GM12878 (cell line): Measurements from ENCODE around the gene MARCHF6. TPM values are rescaled to one million over a fixed set of nuclear protein-coding genes. Genes with fewer than 3 reads are reported as not detected.
A peak's percentile ranks its signal among the peaks of the same experiment; 100 is the strongest.

ENCODE experiments used
- BCLAF1 ChIP-seq: fragments of 450-650 bp; IDR thresholded peaks from 2 replicates; pipeline ENCODE4 v1.6.1; 2017; ENCODE audit warnings: antibody characterized with exemption, mild to moderate bottlenecking, moderate library complexity
- CHD4 ChIP-seq: fragments of 200-600 bp; sonication (generic); IDR thresholded peaks from 2 replicates; pipeline ENCODE4 v1.6.1; 2016; ENCODE audit warnings: mild to moderate bottlenecking
- ESRRA ChIP-seq: IDR thresholded peaks from 2 replicates; pipeline ENCODE4 v1.6.1; 2012; ENCODE audit warnings: mild to moderate bottlenecking, low read length, improper control_type of control experiment
- FOS ChIP-seq: IDR thresholded peaks from 3 replicates; pipeline ENCODE4 v1.6.1; 2011; ENCODE audit warnings: borderline replicate concordance; ENCODE audit not compliant: insufficient read length; ENCODE audit errors: extremely low read depth
- HDGF ChIP-seq: fragments of 450-650 bp; IDR thresholded peaks from 2 replicates; pipeline ENCODE4 v1.6.1; 2016; ENCODE audit warnings: antibody characterized with exemption
- IRF5 ChIP-seq: fragments of 450-650 bp; IDR thresholded peaks from 2 replicates; pipeline ENCODE4 v1.6.1; 2017; ENCODE audit warnings: borderline replicate concordance
- MEF2A ChIP-seq: IDR thresholded peaks from 2 replicates; pipeline ENCODE4 v1.6.1; 2011; ENCODE audit warnings: low read depth, mild to moderate bottlenecking, low read length, moderate library complexity; ENCODE audit not compliant: insufficient read depth
- MLLT1 ChIP-seq: fragments of 450-650 bp; IDR thresholded peaks from 2 replicates; pipeline ENCODE4 v1.6.1; 2016; ENCODE audit warnings: mild to moderate bottlenecking
- MYC ChIP-seq: IDR thresholded peaks from 2 replicates; pipeline ENCODE4 v1.6.1; 2011; ENCODE audit warnings: mild to moderate bottlenecking, low read length, moderate library complexity, inconsistent platforms; ENCODE audit not compliant: insufficient read depth, insufficient replicate concordance, insufficient read length, severe bottlenecking
- POLR2A ChIP-seq: IDR thresholded peaks from 2 replicates; pipeline ENCODE4 v1.6.1; 2011; ENCODE audit warnings: low read depth, mild to moderate bottlenecking, low read length
- POLR2AphosphoS5 ChIP-seq: IDR thresholded peaks from 2 replicates; pipeline ENCODE4 v1.6.1; 2011; ENCODE audit warnings: mild to moderate bottlenecking, low read length, inconsistent platforms
- SIX5 ChIP-seq: IDR thresholded peaks from 2 replicates; pipeline ENCODE4 v1.6.1; 2011; ENCODE audit warnings: mild to moderate bottlenecking, low read depth, low read length, moderate library complexity; ENCODE audit not compliant: severe bottlenecking
- SMC3 ChIP-seq: IDR thresholded peaks from 2 replicates; pipeline ENCODE4 v1.6.1; 2011; ENCODE audit warnings: low read length, improper control_type of control experiment, borderline replicate concordance
- STAT1 ChIP-seq: fragments of 450-650 bp; conservative IDR thresholded peaks from 2 replicates; pipeline ENCODE4 v1.6.1; 2014; ENCODE audit warnings: antibody characterized with exemption, mild to moderate bottlenecking
- USF2 ChIP-seq: IDR thresholded peaks from 2 replicates; pipeline ENCODE4 v1.6.1; 2011; ENCODE audit warnings: low read depth, low read length, improper control_type of control experiment, borderline replicate concordance
- ZBTB11 ChIP-seq: fragments of 450-650 bp; formaldehyde crosslinking; IDR thresholded peaks from 2 replicates; pipeline ENCODE4 v1.5.0; 2022; ENCODE audit warnings: mild to moderate bottlenecking, missing genetic modification characterization
- polyA plus RNA-seq, 11 experiments: library from polyadenylated mRNA; depleted of rRNA in 4 of 11; unstranded in 6 of 11; stranded (reverse) in 5 of 11; fragments of >200 nt; fragmentation: Nextera tagmentation in 4 of 11; fragmentation: Illumina TruSeq in 1 of 11; extraction: Ambion mirVana in 4 of 11; extraction: Trizol in 1 of 11; gene quantifications; 1 replicate in 1 of 11; 2 replicates in 10 of 11; pipeline versions ENCODE4 v1.2.1 to v1.2.3, GENCODE V29; 2011 to 2016; ENCODE audit warnings: inconsistent platforms in 2 of 11, missing spikeins in 2 of 11, low read depth in 1 of 11
- total RNA-seq, 4 experiments: library from RNA; depleted of rRNA in 3 of 4; stranded (reverse); fragments of >200 nt in 3 of 4; fragmentation: Illumina TruSeq in 1 of 4; extraction: Trizol in 1 of 4; gene quantifications; 2 replicates each; pipeline versions ENCODE4 v1.2.1 to v1.2.3, GENCODE V29; 2013 to 2021

MARCHF6 gene
- total and polyA plus RNA-seq, 10 of the 15 experiments (the other 5 are each of a cell fraction or from before 2014, with no cell fraction given): 39.1 to 172 (median 61.0) TPM

GRCh38 chr5:10353241-10354047 lies at the start of gene MARCHF6 (continued):
- no peak for TF ChIP-seq ZBTB11 (CRISPR knock-in tag)
- TF ChIP-seq SMC3: no peak
- peak; percentile 1; the same call in 1 of the 2 replicates for TF ChIP-seq MLLT1
- no peak for TF ChIP-seq SIX5
- peak; percentile 97 for TF ChIP-seq POLR2A
- TF ChIP-seq MYC: peak; percentile 22
- TF ChIP-seq FOS: no peak
- no peak for TF ChIP-seq MEF2A
- no peak for TF ChIP-seq IRF5
- TF ChIP-seq ESRRA: no peak
- peak; percentile 95 for TF ChIP-seq HDGF
- TF ChIP-seq POLR2AphosphoS5: peak; percentile 91
- no peak for TF ChIP-seq BCLAF1
- no peak for TF ChIP-seq USF2
- TF ChIP-seq CHD4: no peak
- TF ChIP-seq STAT1: no peak
